HepG2 (cell line): Measurements from ENCODE around the gene HNRNPA2B1. TPM values are rescaled to one million over a fixed set of nuclear protein-coding genes. Genes with fewer than 3 reads are reported as not detected.

Experiments
- ATAC-seq: fragments of 200-7000 bp; cut with Tn5 transposase; 3 replicates; pipeline ENCODE4 v1.9.1; 2020; ENCODE audit warnings: mild to moderate bottlenecking, moderate library complexity
- BruUV-seq: library from RNA; stranded (reverse); fragments of 400-500 nt; replicated peaks from 2 replicates; lab custom pipeline; 2021; lab: Mats Ljungman, UMichigan
- CTCF ChIA-PET: fragments of 300-600 bp; formaldehyde crosslinking; extraction: SDS; loops from one replicate; lab custom pipeline; 2021; ENCODE audit warnings: low total read pairs, inconsistent platforms, low intra/inter-chr PET ratio; lab: Yijun Ruan, JAX
- POLR2A ChIA-PET: fragments of 350-600 bp; sonication (Branson Sonifier 250); formaldehyde crosslinking; loops from one replicate; lab custom pipeline; 2020; ENCODE audit warnings: antibody characterized with exemption, inconsistent platforms; lab: Yijun Ruan, JAX
- DNase-seq: peaks from one replicate; pipeline ENCODE4 v3.0.0-alpha.2; 2015; ENCODE audit warnings: low spot score
- FAIRE-seq: peaks from 3 replicates; lab custom pipeline; 2011; peaks lifted over from hg19 to GRCh38; lab: Jason Lieb, UNC
- H2AFZ ChIP-seq: one replicate; pipeline ENCODE4 v1.6.1; 2011; ENCODE audit warnings: low read length, inconsistent platforms
- H3K27ac ChIP-seq: fragments of 300-600 bp; 3 replicates; pipeline ENCODE4 v1.8.0; 2011; ENCODE audit warnings: mixed run types, mild to moderate bottlenecking, mixed read lengths, low read length, inconsistent platforms; ENCODE audit not compliant: insufficient read depth; ENCODE audit errors: extremely low read length
- H3K27me3 ChIP-seq, 2 experiments: fragments of 200-600 bp in 1 of 2; 2 replicates in 1 of 2; 3 replicates in 1 of 2; pipeline versions ENCODE4 v1.6.0 to v1.8.0; 2011; ENCODE audit warnings: low read length in 2 of 2, mild to moderate bottlenecking in 2 of 2, moderate library complexity in 2 of 2, inconsistent platforms in 1 of 2; ENCODE audit not compliant: insufficient read depth in 2 of 2, control insufficient read depth in 1 of 2
- H3K36me3 ChIP-seq, 2 experiments: fragments of 200-600 bp in 1 of 2; replicated peaks in 1 of 2; 2 replicates in 1 of 2; 3 replicates in 1 of 2; pipeline versions ENCODE4 v1.5.1 to v1.8.0; 2011; ENCODE audit warnings: low read length in 2 of 2, inconsistent platforms in 1 of 2; ENCODE audit not compliant: insufficient read depth in 2 of 2, control insufficient read depth in 1 of 2
- H3K4me1 ChIP-seq: 2 replicates; pipeline ENCODE4 v1.5.1; 2012; ENCODE audit warnings: low read length, inconsistent platforms; ENCODE audit not compliant: insufficient read depth
- H3K4me2 ChIP-seq: 2 replicates; pipeline ENCODE4 v1.6.0; 2011; ENCODE audit warnings: low read depth, low read length, inconsistent platforms
- H3K4me3 ChIP-seq, 3 experiments: fragments of 200-600 bp in 1 of 3; sonication (generic), shearing (Covaris generic) in 1 of 3; replicated peaks in 1 of 3; 2 replicates each; pipeline ENCODE4 v1.5.1; 2011 to 2016; ENCODE audit warnings: low read length in 3 of 3, inconsistent platforms in 2 of 3, low read depth in 2 of 3, mild to moderate bottlenecking in 2 of 3, control low read depth in 1 of 3, mixed read lengths in 1 of 3; ENCODE audit not compliant: insufficient read depth in 1 of 3
- H3K79me2 ChIP-seq: one replicate; pipeline ENCODE4 v1.6.1; 2011; ENCODE audit warnings: low read length, inconsistent platforms; ENCODE audit not compliant: insufficient read depth
- H3K9ac ChIP-seq: 2 replicates; pipeline ENCODE4 v1.6.0; 2011; ENCODE audit warnings: mild to moderate bottlenecking, low read depth, low read length, inconsistent platforms; ENCODE audit not compliant: insufficient read depth
- H3K9me3 ChIP-seq: 2 replicates; pipeline ENCODE4 v1.5.1; 2012; ENCODE audit warnings: mild to moderate bottlenecking, low read length
- H4K20me1 ChIP-seq: 2 replicates; pipeline ENCODE4 v1.6.0; 2011; ENCODE audit warnings: inconsistent platforms, mild to moderate bottlenecking, low read length, moderate library complexity; ENCODE audit not compliant: insufficient read depth
- AGO2 ChIP-seq: fragments of 200-400 bp; formaldehyde crosslinking; optimal IDR thresholded peaks from 2 replicates; pipeline ENCODE3; 2017; ENCODE audit warnings: mild to moderate bottlenecking, low read depth, low read length, moderate library complexity
- CHCHD3 ChIP-seq: sonication (generic); formaldehyde crosslinking; IDR thresholded peaks from 2 replicates; pipeline ENCODE4 v1.8.0; 2022; ENCODE audit warnings: mild to moderate bottlenecking, missing genetic modification reagents, moderate library complexity
- POLR2AphosphoS5 ChIP-seq: IDR thresholded peaks from 2 replicates; pipeline ENCODE4 v1.6.1; 2012; ENCODE audit warnings: low read depth, low read length
- RBFOX2 ChIP-seq: fragments of 200-400 bp; formaldehyde crosslinking; IDR thresholded peaks from 2 replicates; pipeline ENCODE4 v1.6.1; 2017; ENCODE audit warnings: low read depth, mild to moderate bottlenecking, low read length
- RBM22 ChIP-seq: fragments of 200-400 bp; formaldehyde crosslinking; optimal IDR thresholded peaks from 2 replicates; pipeline ENCODE3; 2017; ENCODE audit warnings: mild to moderate bottlenecking, low read length, moderate library complexity
- SP4 ChIP-seq: sonication (generic); formaldehyde crosslinking; IDR thresholded peaks from 2 replicates; pipeline ENCODE4 v1.8.1; 2023; ENCODE audit warnings: mild to moderate bottlenecking, missing genetic modification reagents
- ZNF296 ChIP-seq: sonication (generic); formaldehyde crosslinking; conservative IDR thresholded peaks from 2 replicates; pipeline ENCODE4 v1.5.0; 2020; ENCODE audit warnings: mild to moderate bottlenecking, missing genetic modification reagents
- ZNF331 ChIP-seq: sonication (generic); formaldehyde crosslinking; IDR thresholded peaks from 2 replicates; pipeline ENCODE4 v1.4.0; 2020; ENCODE audit warnings: missing genetic modification reagents
- ZNF503 ChIP-seq: sonication (generic); formaldehyde crosslinking; IDR thresholded peaks from 2 replicates; pipeline ENCODE4 v1.4.0; 2020; ENCODE audit warnings: missing genetic modification reagents
- WGBS: methylation state at CpG from one replicate; pipeline ENCODE4 v1.1.6; 2017; ENCODE audit warnings: low lambda C conversion rate; 5-methylcytosine and 5-hydroxymethylcytosine counted together
- in situ Hi-C: cut with HindIII; loops from 2 replicates; pipeline ENCODE4 v1.10.0; 2017; ENCODE audit warnings: low pct_unique_long_range_greater_than_20kb; ENCODE audit not compliant: extremely low pct_ligation_motif_present
- intact Hi-C: fragments of 100-400 bp; cut with micrococcal nuclease; formaldehyde crosslinking; loops from one replicate; pipeline ENCODE4 v1.10.0; 2022; ENCODE audit not compliant: unreplicated experiment
- polyA plus RNA-seq, 8 experiments: library from polyadenylated mRNA; depleted of rRNA in 3 of 8; stranded (reverse) in 7 of 8; unstranded in 1 of 8; fragments of >200 nt; fragmentation: Illumina TruSeq in 4 of 8; extraction: Trizol in 4 of 8; gene quantifications; 2 replicates each; pipeline versions ENCODE4 v1.2.1 to v1.2.3, GENCODE V29; 2011 to 2016; ENCODE audit warnings: low read depth in 4 of 8, missing spikeins in 1 of 8, mixed read lengths in 1 of 8; ENCODE audit not compliant: insufficient read depth in 1 of 8
- total RNA-seq, 5 experiments: library from RNA; depleted of rRNA; stranded (reverse); fragments of >200 nt; fragmentation: Illumina TruSeq; extraction: Trizol; gene quantifications; 2 replicates each; pipeline ENCODE4 v1.2.3, GENCODE V29; 2016; ENCODE audit warnings: low read depth in 1 of 5

HNRNPA2B1 gene
- total and polyA plus RNA-seq, 2 of the 13 experiments (the other 11 are each of a cell fraction or from before 2014, with no cell fraction given), result 193 to 412 TPM

DNA sequence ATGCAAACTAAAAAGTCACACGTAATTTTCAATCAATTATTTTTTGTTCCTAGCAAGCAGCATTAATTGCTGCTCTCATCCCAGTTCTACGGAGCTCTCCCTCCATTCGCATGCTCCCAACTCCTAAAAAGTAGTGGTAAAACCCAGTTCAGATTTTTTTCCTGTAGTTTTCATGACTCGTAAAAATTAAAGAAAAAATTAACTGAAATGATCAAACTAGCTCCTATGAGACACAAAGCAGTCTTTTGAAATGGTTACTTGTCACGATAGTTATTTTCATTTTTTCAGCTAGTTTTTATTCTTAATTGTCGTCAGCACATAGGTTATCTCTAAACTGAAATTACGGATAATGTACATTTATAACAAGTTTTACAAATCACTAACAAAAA, 1.8 kb downstream of the HNRNPA2B1 start:
- ChIA-PET POLR2A (interaction anchor here (0.8 to 5.8 kb wide), 8 partner anchors 11 to 167 kb away, joined by 3 to 40 read pairs (median 4); partner anchors contain the start of gene NFE2L3), CTCF (no interaction called here)
- BruUV-seq, result no TSS peak
- TF ChIP-seq AGO2, result peak; percentile 65
- peak; percentile 38 for TF ChIP-seq RBM22
- no peak for TF ChIP-seq CHCHD3 (CRISPR knock-in tag)
- TF ChIP-seq ZNF331, result no peak
- 0 out of 2 replicates have a peak, but pooled peaks have one; percentile 14 for TF ChIP-seq POLR2AphosphoS5
- TF ChIP-seq ZNF503 (CRISPR knock-in tag), result peak; percentile 11; the same call in 1 of the 2 replicates
- TF ChIP-seq ZNF296, result no peak
- no peak for TF ChIP-seq SP4 (CRISPR knock-in tag)
- peak; percentile 67; the same call in 1 of the 2 replicates for TF ChIP-seq RBFOX2
- H3K79me2 ChIP-seq, result peaks cover 88% of the 10 kb centered on the region
- H3K4me3 ChIP-seq, result peak overlapping the region; percentile 99
- H3K9me3 ChIP-seq, result no peaks in the 10 kb centered on the region
- in situ Hi-C loops, result no loop called here
- H3K27ac ChIP-seq, result peak overlapping the region; percentile 99
- no peak for DNase-seq
- FAIRE-seq, result no peak
- no peaks in the 10 kb centered on the region; a peak in 1 of 5 replicates for H3K27me3 ChIP-seq
- under 1% methylated on average over 7 of the region's 7 CpGs for WGBS
- ATAC-seq, result no peak
- H3K9ac ChIP-seq, result peak overlapping the region; percentile 100
- peaks cover 42% of the 10 kb centered on the region for H3K4me1 ChIP-seq
- no peak overlapping the region for H2AFZ ChIP-seq
- H3K4me2 ChIP-seq, result peak overlapping the region; percentile 77
- H4K20me1 ChIP-seq, result peaks cover 70% of the 10 kb centered on the region
- H3K36me3 ChIP-seq, result peaks cover 14 to 38% of the 10 kb centered on the region in 2 experiments
- intact Hi-C loops, result loop anchor here (2.0 to 5.0 kb wide), 3 partner anchors 46 to 306 kb away; partner anchors contain the start of gene NFE2L3
